ENCODE measurements around the gene SEMA3E. TPM values are rescaled to one million over a fixed set of nuclear protein-coding genes. Genes with fewer than 3 reads are reported as not detected.
"Not testable (repeated sequence)": the region's sequence is repeated elsewhere in the genome, so short reads cannot be mapped to it uniquely, and the experiment has no call there.

The SEMA3E gene
- total RNA-seq, 1 donor = 16.1 TPM

DNA sequence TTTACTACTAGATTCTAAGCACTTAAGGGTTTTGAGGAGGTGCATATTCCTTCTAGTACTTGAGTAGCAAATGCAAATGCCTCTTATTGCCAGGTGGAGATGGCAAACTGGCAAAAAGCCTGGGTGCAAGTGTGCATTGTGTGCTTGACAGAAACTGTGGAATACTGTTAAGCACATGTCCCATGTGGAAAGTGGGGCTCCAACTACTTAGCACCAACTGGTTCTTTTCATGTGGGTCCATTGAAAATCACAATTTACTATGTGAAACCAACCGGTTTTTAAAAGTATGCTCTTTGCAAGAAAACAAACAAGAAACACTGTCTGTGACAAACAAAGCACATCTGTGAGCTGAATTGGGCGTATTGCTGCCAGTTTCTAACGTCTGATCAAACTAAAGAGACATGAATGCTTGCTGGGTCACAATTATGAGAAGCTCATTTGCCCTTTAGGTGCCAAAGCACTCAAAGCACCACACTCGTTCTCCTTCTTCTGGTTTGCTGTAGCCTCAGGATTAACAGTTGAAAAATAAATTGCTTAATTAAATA, 197.4 kb downstream of the SEMA3E start:
- no peak overlapping the region for H3K4me3 ChIP-seq (ENCODE audit: low read depth, low read length)
- TF ChIP-seq, protein P1, sequence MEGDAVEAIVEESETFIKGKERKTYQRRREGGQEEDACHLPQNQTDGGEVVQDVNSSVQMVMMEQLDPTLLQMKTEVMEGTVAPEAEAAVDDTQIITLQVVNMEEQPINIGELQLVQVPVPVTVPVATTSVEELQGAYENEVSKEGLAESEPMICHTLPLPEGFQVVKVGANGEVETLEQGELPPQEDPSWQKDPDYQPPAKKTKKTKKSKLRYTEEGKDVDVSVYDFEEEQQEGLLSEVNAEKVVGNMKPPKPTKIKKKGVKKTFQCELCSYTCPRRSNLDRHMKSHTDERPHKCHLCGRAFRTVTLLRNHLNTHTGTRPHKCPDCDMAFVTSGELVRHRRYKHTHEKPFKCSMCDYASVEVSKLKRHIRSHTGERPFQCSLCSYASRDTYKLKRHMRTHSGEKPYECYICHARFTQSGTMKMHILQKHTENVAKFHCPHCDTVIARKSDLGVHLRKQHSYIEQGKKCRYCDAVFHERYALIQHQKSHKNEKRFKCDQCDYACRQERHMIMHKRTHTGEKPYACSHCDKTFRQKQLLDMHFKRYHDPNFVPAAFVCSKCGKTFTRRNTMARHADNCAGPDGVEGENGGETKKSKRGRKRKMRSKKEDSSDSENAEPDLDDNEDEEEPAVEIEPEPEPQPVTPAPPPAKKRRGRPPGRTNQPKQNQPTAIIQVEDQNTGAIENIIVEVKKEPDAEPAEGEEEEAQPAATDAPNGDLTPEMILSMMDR (IDR thresholded peaks at IDR 0.05; ENCODE audit: insufficient read depth, low read length) = no peak
- DNase-seq (ENCODE audit: low read depth) = no peak

DNA sequence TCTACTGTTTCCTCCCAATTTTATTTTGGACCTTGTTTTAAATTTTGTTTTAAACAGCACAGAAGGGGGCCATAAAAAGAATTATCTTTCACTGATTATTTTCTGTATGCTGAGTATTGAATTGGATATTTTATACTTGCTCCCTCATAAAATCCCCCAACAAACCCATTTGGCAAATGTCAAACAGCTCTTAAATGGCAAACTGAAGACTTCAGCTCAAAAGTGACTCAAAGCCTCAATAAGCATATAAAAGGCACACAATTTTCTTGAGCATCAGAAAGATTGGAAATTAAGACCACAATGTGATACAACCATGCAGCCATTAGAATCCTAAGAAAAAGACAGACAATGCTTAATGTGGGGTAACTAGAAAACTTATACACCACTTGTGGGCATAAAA, 199.2 kb downstream of the SEMA3E start:
- H3K4me3 ChIP-seq (ENCODE audit: low read depth, low read length) = no peak overlapping the region
- TF ChIP-seq, protein P1 (IDR thresholded peaks at IDR 0.05; ENCODE audit: insufficient read depth, low read length) = no peak
- DNase-seq (ENCODE audit: low read depth) = no peak

- TF ChIP-seq, protein P1 (IDR thresholded peaks at IDR 0.05; ENCODE audit: insufficient read depth, low read length) = no peak
- DNase-seq (ENCODE audit: low read depth) = no peak
- no peak overlapping the region for H3K4me3 ChIP-seq (ENCODE audit: low read depth, low read length)
Measured at GRCh38 chr7:83447681-83448080, 201.3 kb downstream of the SEMA3E start.

GRCh38 chr7:83446102-83446669, 202.8 kb downstream of the SEMA3E start:
- TF ChIP-seq, protein P1 (IDR thresholded peaks at IDR 0.05; ENCODE audit: insufficient read depth, low read length) = no peak
- no peak overlapping the region for H3K4me3 ChIP-seq (ENCODE audit: low read depth, low read length)
- no peak for DNase-seq (ENCODE audit: low read depth)

DNA sequence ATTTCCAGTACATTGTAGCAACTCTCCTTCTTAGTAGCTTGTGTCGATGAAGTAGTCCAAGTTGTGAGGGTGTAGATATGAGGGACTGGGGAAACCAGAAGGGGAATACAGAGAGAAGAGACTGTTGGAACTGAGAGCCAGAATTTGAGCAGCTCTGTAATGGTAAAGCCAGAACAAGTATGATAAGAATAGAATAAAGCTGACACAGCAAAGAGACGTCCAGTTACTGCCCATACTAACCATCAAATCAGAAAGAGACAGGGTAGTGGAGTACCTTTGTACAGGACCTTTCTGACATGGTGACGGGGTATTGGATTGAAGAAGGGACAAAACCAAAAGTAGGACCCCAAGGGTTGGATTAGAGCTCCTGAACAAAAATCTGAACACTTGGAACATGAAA, 206.0 kb downstream of the SEMA3E start:
- TF ChIP-seq, protein P1 (IDR thresholded peaks at IDR 0.05; ENCODE audit: insufficient read depth, low read length) = no peak
- no peak for DNase-seq (ENCODE audit: low read depth)

GRCh38 chr7:83439026-83439425, 209.9 kb downstream of the SEMA3E start:
- TF ChIP-seq, protein P1 (IDR thresholded peaks at IDR 0.05; ENCODE audit: insufficient read depth, low read length) = no peak
- no peak for DNase-seq (ENCODE audit: low read depth)
- H3K4me3 ChIP-seq (ENCODE audit: low read depth, low read length) = no peak overlapping the region

More for the DNA sequence above, 206.0 kb downstream of the SEMA3E start:
- no peak overlapping the region for H3K4me3 ChIP-seq (ENCODE audit: low read depth, low read length)

- not testable (repeated sequence) for H3K4me3 ChIP-seq (ENCODE audit: low read depth, low read length); DNase-seq (ENCODE audit: low read depth)
Measured at GRCh38 chr7:83430289-83430688, 218.7 kb downstream of the SEMA3E start.

Data from fibroblast of the aortic adventitia (primary cell).